Measurements from ENCODE around the gene FREM1. TPM values are rescaled to one million over a fixed set of nuclear protein-coding genes. Genes with fewer than 3 reads are reported as not detected.

The FREM1 gene
- total RNA-seq, 1 donor from 2014 or later: 2.2 TPM

DNA sequence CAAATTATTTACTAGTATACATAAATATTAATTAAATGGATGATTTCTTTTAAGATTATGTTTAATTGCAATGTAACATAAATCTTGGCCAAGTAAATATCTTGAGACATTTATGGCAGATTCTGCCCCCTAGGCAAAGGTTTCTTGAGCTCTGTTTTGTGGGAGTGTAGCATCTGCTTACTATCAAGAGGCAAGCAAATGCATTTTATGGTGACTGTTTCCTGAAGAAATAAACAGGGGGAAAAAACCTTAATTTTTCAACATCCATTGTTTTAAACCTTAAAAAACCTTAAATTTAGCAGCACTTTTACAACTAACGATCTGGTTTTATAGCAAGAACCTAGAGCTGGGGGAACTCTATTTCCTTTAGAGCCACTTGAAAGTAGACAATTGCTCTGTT, 25.7 kb upstream of the FREM1 start:
- no peak for DNase-seq (ENCODE audit: extremely low spot score, unreplicated experiment)
- Mint-ChIP-seq H3K36me3 (ENCODE audit: unreplicated experiment) (no peaks in the 10 kb centered on the region), H3K27me3 (ENCODE audit: unreplicated experiment) (peaks cover 3% of the 10 kb centered on the region), H3K27ac (ENCODE audit: unreplicated experiment) (no peak overlapping the region), H3K4me3 (ENCODE audit: unreplicated experiment) (no peak overlapping the region), H3K4me1 (ENCODE audit: unreplicated experiment) (peaks cover 11% of the 10 kb centered on the region), H3K9me3 (ENCODE audit: unreplicated experiment) (no peaks in the 10 kb centered on the region)
- TF ChIP-seq, protein P1, sequence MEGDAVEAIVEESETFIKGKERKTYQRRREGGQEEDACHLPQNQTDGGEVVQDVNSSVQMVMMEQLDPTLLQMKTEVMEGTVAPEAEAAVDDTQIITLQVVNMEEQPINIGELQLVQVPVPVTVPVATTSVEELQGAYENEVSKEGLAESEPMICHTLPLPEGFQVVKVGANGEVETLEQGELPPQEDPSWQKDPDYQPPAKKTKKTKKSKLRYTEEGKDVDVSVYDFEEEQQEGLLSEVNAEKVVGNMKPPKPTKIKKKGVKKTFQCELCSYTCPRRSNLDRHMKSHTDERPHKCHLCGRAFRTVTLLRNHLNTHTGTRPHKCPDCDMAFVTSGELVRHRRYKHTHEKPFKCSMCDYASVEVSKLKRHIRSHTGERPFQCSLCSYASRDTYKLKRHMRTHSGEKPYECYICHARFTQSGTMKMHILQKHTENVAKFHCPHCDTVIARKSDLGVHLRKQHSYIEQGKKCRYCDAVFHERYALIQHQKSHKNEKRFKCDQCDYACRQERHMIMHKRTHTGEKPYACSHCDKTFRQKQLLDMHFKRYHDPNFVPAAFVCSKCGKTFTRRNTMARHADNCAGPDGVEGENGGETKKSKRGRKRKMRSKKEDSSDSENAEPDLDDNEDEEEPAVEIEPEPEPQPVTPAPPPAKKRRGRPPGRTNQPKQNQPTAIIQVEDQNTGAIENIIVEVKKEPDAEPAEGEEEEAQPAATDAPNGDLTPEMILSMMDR (IDR thresholded peaks at IDR 0.05): no peak

DNA sequence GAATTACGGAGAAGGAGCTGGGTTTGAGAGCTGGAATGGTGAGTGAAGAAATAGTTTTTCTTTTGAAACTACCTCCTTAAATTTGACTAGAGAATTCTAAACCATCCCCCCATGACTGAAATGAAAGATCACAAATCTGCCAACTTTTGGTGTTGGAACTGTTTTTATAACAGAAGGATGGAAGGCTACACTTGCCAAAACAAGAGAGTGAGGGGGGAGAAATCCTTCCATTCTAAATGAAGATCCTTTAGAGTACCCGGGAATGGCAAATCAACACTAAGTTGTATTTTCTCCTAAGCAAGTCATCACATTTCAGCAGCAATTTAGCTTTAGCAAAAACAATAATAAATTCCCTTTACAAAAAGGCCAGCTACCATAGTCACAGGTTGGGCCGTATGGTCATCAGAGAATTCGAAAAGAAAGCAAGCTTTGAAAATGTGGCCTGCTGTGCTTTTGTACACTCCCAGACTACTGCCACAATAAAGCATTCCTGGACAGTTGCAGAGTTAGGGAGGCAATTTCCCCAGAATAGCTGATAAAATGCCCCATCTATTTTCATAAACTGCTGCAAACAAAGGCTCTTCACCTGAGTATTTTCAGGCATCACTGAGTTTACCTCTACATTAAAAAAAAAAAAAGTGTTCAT, 25.0 kb upstream of the FREM1 start:
- Mint-ChIP-seq H3K4me1 (ENCODE audit: unreplicated experiment) (peaks cover 11% of the 10 kb centered on the region), H3K9me3 (ENCODE audit: unreplicated experiment) (no peaks in the 10 kb centered on the region), H3K27me3 (ENCODE audit: unreplicated experiment) (peaks cover 3% of the 10 kb centered on the region), H3K4me3 (ENCODE audit: unreplicated experiment) (no peak overlapping the region), H3K27ac (ENCODE audit: unreplicated experiment) (no peak overlapping the region), H3K36me3 (ENCODE audit: unreplicated experiment) (no peaks in the 10 kb centered on the region)
- TF ChIP-seq, protein P1 (IDR thresholded peaks at IDR 0.05): no peak
- DNase-seq (ENCODE audit: extremely low spot score, unreplicated experiment): no peak

DNA sequence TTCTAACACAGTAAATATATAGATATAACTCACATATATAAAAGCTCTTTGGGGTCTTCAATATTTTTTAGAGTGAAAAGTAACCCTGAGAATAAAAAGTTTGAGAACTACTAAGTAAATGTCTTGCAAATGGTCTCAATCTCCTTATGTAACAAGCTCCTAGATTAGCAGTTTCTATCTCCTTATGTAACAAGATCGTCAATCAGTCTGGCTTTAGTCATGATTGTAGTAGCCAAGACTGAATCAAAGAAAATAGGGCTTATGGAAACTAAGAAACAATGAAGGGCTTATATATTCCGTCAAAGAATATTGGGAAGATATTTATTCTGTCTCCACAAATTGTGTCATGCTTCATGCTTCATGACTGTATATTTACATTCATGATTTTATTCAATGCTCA, 22.4 kb upstream of the FREM1 start:
- TF ChIP-seq, protein P1 (IDR thresholded peaks at IDR 0.05): no peak
- H3K4me3 Mint-ChIP-seq (ENCODE audit: unreplicated experiment): no peak overlapping the region
- DNase-seq (ENCODE audit: extremely low spot score, unreplicated experiment): no peak
- H3K27ac Mint-ChIP-seq (ENCODE audit: unreplicated experiment): no peak overlapping the region
- no peaks in the 10 kb centered on the region for H3K36me3 Mint-ChIP-seq (ENCODE audit: unreplicated experiment)
- peaks cover 11% of the 10 kb centered on the region for H3K4me1 Mint-ChIP-seq (ENCODE audit: unreplicated experiment)
- H3K27me3 Mint-ChIP-seq (ENCODE audit: unreplicated experiment): no peaks in the 10 kb centered on the region
- no peaks in the 10 kb centered on the region for H3K9me3 Mint-ChIP-seq (ENCODE audit: unreplicated experiment)

DNA sequence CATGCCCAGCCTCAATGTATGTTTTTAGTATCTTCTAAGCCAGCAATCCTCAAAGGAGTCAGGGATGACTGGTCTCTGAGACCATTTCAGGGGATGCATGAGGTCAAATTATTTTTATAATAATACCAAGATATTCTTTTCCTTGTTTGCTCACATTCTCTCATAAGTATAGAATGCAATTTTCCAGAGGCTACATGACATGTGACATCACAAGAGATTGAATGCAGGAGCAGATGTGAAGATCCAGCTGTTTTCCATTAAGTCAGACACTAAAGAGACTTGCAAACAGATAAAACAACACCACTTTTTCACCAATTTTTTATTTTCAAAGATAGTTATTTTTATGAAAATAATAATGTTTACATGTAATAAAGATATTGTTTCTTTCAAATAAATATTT, 22.0 kb upstream of the FREM1 start:
- H3K4me3 Mint-ChIP-seq (ENCODE audit: unreplicated experiment): no peak overlapping the region
- TF ChIP-seq, protein P1 (IDR thresholded peaks at IDR 0.05): no peak
- H3K27ac Mint-ChIP-seq (ENCODE audit: unreplicated experiment): peak overlapping the region; percentile 31
- H3K9me3 Mint-ChIP-seq (ENCODE audit: unreplicated experiment): no peaks in the 10 kb centered on the region
- no peaks in the 10 kb centered on the region for H3K27me3 Mint-ChIP-seq (ENCODE audit: unreplicated experiment)
- no peaks in the 10 kb centered on the region for H3K36me3 Mint-ChIP-seq (ENCODE audit: unreplicated experiment)
- peaks cover 11% of the 10 kb centered on the region for H3K4me1 Mint-ChIP-seq (ENCODE audit: unreplicated experiment)
- no peak for DNase-seq (ENCODE audit: extremely low spot score, unreplicated experiment)

DNA sequence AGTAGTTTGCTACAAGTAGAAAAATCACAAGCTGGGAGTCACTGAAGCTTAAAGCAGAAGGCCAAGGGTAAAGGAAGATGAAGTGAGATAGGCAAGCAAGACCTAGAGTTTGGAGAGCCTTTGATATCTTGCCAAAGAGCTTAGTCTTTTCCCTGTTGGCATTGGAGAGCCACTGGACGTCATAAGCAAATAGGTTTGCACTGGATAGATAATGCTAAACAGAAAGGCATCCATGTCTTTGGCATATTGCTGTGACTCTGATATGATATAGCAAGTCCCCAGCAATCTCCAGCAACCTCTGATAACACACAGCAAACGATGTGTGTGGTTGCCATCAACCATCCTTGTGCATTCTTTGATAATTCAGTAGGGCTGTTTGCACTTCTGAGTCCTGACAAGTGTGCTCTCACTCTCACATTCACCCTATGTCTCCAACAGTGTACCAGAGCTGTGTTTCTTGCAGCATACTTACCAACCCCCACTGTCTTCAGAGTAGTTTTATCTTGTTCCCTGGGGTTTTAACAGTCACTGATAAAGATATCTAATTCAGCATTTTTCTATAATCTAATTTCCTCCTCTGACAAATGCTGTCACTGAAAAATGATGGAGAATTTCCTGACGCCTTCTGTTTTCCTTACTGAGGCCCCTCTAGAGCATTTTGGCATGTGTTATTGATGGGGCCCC, 16.9 kb upstream of the FREM1 start:
- Mint-ChIP-seq H3K36me3 (ENCODE audit: unreplicated experiment) (no peaks in the 10 kb centered on the region), H3K4me1 (ENCODE audit: unreplicated experiment) (peaks cover 37% of the 10 kb centered on the region)

More for the DNA sequence above, 16.9 kb upstream of the FREM1 start:
- no peak overlapping the region for H3K27ac Mint-ChIP-seq (ENCODE audit: unreplicated experiment)
- no peak overlapping the region for H3K4me3 Mint-ChIP-seq (ENCODE audit: unreplicated experiment)
- no peak for DNase-seq (ENCODE audit: extremely low spot score, unreplicated experiment)
- H3K9me3 Mint-ChIP-seq (ENCODE audit: unreplicated experiment): no peaks in the 10 kb centered on the region
- TF ChIP-seq, protein P1 (IDR thresholded peaks at IDR 0.05): no peak
- no peaks in the 10 kb centered on the region for H3K27me3 Mint-ChIP-seq (ENCODE audit: unreplicated experiment)
